OCI-LY3 (cell line): ENCODE results near the gene CCDC70.

Experiments
- CTCF ChIP-seq: fragments of 200-600, 300-600 bp; sonication (generic); IDR thresholded peaks from 2 replicates; pipeline ENCODE4 v1.5.1; 2014; ENCODE audit warnings: antibody characterized with exemption, low read length, low read depth
- EZH2phosphoT487 ChIP-seq: fragments of 200-600 bp; shearing (Covaris generic); IDR thresholded peaks from 2 replicates; pipeline ENCODE4 v1.6.1; 2018; ENCODE audit warnings: antibody characterized with exemption, mixed run types, low read depth

GRCh38 chr13:51900471-51900870 lies 38.7 kb downstream of the CCDC70 start:
- TF ChIP-seq CTCF, result no peak
- TF ChIP-seq EZH2phosphoT487, result no peak
